ENCODE data around the gene RNF130. TPM values are rescaled to one million over a fixed set of nuclear protein-coding genes. Genes with fewer than 3 reads are reported as not detected.

The RNF130 gene
- total RNA-seq, 1 experiment from 2014 or later: 58.5 TPM

DNA sequence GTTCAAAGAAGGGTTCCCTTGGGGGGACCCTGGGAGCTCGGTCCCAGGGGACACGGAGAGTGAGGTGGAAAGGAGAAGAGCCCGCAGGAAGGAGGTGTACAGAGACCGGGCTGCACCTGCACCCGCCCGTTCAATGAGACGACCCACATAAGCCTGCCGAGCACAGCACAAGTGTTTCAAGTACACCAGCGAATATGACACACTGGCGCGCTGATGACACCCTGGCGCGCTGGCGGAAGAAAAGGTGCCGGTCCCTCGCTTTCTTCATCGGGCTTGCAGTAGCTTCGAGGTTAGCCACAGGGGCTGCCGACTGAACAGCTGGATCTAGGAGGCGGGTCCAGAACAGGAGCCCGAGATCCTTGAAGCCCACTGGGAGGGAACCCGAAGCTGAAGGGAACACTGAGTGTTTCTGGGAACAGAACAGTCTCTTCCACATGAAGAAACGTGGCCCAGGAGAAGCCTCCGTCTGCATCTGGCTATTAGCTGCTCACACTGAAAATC is 165.2 kb downstream of the RNF130 start (continued):
- no peak for TF ChIP-seq FOXP4 (CRISPR knock-in tag; IDR thresholded peaks at IDR 0.05)
- TF ChIP-seq RELA (CRISPR knock-in tag; IDR thresholded peaks at IDR 0.05; ENCODE audit: borderline replicate concordance): no peak
- TF ChIP-seq, protein P1, sequence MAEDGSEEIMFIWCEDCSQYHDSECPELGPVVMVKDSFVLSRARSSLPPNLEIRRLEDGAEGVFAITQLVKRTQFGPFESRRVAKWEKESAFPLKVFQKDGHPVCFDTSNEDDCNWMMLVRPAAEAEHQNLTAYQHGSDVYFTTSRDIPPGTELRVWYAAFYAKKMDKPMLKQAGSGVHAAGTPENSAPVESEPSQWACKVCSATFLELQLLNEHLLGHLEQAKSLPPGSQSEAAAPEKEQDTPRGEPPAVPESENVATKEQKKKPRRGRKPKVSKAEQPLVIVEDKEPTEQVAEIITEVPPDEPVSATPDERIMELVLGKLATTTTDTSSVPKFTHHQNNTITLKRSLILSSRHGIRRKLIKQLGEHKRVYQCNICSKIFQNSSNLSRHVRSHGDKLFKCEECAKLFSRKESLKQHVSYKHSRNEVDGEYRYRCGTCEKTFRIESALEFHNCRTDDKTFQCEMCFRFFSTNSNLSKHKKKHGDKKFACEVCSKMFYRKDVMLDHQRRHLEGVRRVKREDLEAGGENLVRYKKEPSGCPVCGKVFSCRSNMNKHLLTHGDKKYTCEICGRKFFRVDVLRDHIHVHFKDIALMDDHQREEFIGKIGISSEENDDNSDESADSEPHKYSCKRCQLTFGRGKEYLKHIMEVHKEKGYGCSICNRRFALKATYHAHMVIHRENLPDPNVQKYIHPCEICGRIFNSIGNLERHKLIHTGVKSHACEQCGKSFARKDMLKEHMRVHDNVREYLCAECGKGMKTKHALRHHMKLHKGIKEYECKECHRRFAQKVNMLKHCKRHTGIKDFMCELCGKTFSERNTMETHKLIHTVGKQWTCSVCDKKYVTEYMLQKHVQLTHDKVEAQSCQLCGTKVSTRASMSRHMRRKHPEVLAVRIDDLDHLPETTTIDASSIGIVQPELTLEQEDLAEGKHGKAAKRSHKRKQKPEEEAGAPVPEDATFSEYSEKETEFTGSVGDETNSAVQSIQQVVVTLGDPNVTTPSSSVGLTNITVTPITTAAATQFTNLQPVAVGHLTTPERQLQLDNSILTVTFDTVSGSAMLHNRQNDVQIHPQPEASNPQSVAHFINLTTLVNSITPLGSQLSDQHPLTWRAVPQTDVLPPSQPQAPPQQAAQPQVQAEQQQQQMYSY (CRISPR knock-in tag; IDR thresholded peaks at IDR 0.05): no peak
- TF ChIP-seq EMX1 (CRISPR knock-in tag; IDR thresholded peaks at IDR 0.05): no peak
- TF ChIP-seq FOXP1 (CRISPR knock-in tag; IDR thresholded peaks at IDR 0.05; ENCODE audit: borderline replicate concordance): no peak
- no peak for TF ChIP-seq ZNF317 (CRISPR knock-in tag; IDR thresholded peaks at IDR 0.05; ENCODE audit: borderline replicate concordance, low read depth)
- no peak for TF ChIP-seq SOX15 (CRISPR knock-in tag; IDR thresholded peaks at IDR 0.05)
- TF ChIP-seq STAT6 (CRISPR knock-in tag; conservative IDR thresholded peaks at IDR 0.05; ENCODE audit: low read depth): no peak
- TF ChIP-seq JAZF1 (CRISPR knock-in tag; IDR thresholded peaks at IDR 0.05): no peak
- TF ChIP-seq JUN (CRISPR knock-in tag; IDR thresholded peaks at IDR 0.05): no peak

- Mint-ChIP-seq H3K27ac (no peak overlapping the region), H3K9me3 (no peaks in the 10 kb centered on the region), H3K36me3 (peaks cover 18% of the 10 kb centered on the region), H3K4me3 (no peak overlapping the region), H3K4me1 (peaks cover 3% of the 10 kb centered on the region; the same call in 1 of the 2 replicates), H3K27me3 (ENCODE audit: low read depth) (no peaks in the 10 kb centered on the region)
- ChIA-PET POLR2A (no interaction called here), CTCF (no interaction called here)
- no peak for DNase-seq (ENCODE audit: low spot score)
- no peak for ATAC-seq
- TF ChIP-seq ZMAT4 (CRISPR knock-in tag; IDR thresholded peaks at IDR 0.05) (no peak), FOXP1 (CRISPR knock-in tag; IDR thresholded peaks at IDR 0.05; ENCODE audit: borderline replicate concordance) (no peak), ESRRA (CRISPR knock-in tag; IDR thresholded peaks at IDR 0.05; ENCODE audit: borderline replicate concordance) (no peak), ZNF232 (CRISPR knock-in tag; IDR thresholded peaks at IDR 0.05) (no peak), CREM (CRISPR knock-in tag; IDR thresholded peaks at IDR 0.05) (no peak), FOXK1 (CRISPR knock-in tag; IDR thresholded peaks at IDR 0.05) (no peak), ZNF138 (CRISPR knock-in tag; conservative IDR thresholded peaks at IDR 0.05) (no peak), SP1 (CRISPR knock-in tag; conservative IDR thresholded peaks at IDR 0.05) (no peak), SMAD3 (CRISPR knock-in tag; IDR thresholded peaks at IDR 0.05; ENCODE audit: borderline replicate concordance) (no peak), OVOL2 (CRISPR knock-in tag; IDR thresholded peaks at IDR 0.05; ENCODE audit: borderline replicate concordance) (no peak), TEAD1 (CRISPR knock-in tag; IDR thresholded peaks at IDR 0.05) (no peak)
- TF ChIP-seq, protein P2, sequence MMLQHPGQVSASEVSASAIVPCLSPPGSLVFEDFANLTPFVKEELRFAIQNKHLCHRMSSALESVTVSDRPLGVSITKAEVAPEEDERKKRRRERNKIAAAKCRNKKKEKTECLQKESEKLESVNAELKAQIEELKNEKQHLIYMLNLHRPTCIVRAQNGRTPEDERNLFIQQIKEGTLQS (CRISPR knock-in tag; conservative IDR thresholded peaks at IDR 0.05): no peak
These were observed 166.4 kb downstream of the RNF130 start for GRCh38 chr5:179905161-179905560.
